ENCODE results near the gene ITSN1.

DNA sequence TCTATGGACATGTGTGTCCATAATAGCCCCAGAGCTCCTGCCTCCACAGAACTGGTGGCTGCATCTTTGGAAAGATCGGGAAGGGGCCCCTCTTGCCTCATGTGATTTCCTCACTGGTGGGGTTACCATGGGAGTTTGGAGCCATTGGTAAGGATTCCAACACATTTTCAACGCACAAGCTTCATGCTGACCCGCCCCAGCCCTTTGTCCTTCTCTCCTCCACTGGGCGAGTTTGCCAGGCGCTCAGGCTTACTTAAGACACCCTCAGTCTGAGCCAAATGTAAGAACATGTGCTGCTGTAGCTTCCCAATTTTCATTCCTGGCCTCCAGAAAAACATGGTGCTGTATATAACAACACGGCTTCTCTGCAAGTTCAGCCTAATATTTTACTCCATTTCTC is 200.9 kb downstream of the ITSN1 start:
- TF ChIP-seq POLR2AphosphoS5 (IDR thresholded peaks at IDR 0.05; ENCODE audit: low read depth, low read length) (no peak), SIN3A (IDR thresholded peaks at IDR 0.05; ENCODE audit: borderline replicate concordance, insufficient read depth, low read length) (no peak), TAF1 (IDR thresholded peaks at IDR 0.05; ENCODE audit: borderline replicate concordance, insufficient read depth, low read length) (no peak)
- TF ChIP-seq, protein P1, sequence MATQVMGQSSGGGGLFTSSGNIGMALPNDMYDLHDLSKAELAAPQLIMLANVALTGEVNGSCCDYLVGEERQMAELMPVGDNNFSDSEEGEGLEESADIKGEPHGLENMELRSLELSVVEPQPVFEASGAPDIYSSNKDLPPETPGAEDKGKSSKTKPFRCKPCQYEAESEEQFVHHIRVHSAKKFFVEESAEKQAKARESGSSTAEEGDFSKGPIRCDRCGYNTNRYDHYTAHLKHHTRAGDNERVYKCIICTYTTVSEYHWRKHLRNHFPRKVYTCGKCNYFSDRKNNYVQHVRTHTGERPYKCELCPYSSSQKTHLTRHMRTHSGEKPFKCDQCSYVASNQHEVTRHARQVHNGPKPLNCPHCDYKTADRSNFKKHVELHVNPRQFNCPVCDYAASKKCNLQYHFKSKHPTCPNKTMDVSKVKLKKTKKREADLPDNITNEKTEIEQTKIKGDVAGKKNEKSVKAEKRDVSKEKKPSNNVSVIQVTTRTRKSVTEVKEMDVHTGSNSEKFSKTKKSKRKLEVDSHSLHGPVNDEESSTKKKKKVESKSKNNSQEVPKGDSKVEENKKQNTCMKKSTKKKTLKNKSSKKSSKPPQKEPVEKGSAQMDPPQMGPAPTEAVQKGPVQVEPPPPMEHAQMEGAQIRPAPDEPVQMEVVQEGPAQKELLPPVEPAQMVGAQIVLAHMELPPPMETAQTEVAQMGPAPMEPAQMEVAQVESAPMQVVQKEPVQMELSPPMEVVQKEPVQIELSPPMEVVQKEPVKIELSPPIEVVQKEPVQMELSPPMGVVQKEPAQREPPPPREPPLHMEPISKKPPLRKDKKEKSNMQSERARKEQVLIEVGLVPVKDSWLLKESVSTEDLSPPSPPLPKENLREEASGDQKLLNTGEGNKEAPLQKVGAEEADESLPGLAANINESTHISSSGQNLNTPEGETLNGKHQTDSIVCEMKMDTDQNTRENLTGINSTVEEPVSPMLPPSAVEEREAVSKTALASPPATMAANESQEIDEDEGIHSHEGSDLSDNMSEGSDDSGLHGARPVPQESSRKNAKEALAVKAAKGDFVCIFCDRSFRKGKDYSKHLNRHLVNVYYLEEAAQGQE (IDR thresholded peaks at IDR 0.05; ENCODE audit: insufficient read depth in 1 of 2, low read depth in 2 of 2, low read length in 2 of 2): no peak

Data from PFSK-1 (cell line).